K562 (cell line): ENCODE data around the gene KRTAP19-8. TPM values are rescaled to one million over a fixed set of nuclear protein-coding genes. Genes with fewer than 3 reads are reported as not detected.

Experiments used
- ATAC-seq: fragments of 200-7000 bp; cut with Tn5 transposase; 3 replicates; pipeline ENCODE4 v1.9.1; 2020; ENCODE audit warnings: moderate library complexity
- Bru-seq: library from RNA; stranded (reverse); fragments of 400-500 nt; gene quantifications from one replicate; lab custom pipeline; 2021; lab: Mats Ljungman, UMichigan
- BruChase-seq, 2 experiments: library from RNA; stranded (reverse); fragments of 400-500 nt; gene quantifications; one replicate each; lab custom pipeline; 2021; lab: Mats Ljungman, UMichigan
- BruUV-seq: library from RNA; stranded (reverse); fragments of 400-500 nt; replicated peaks from 2 replicates; lab custom pipeline; 2021; lab: Mats Ljungman, UMichigan
- CTCF ChIA-PET: fragments of 300-600 bp; formaldehyde crosslinking; extraction: SDS; loops from one replicate; lab custom pipeline; 2021; ENCODE audit warnings: low intra/inter-chr PET ratio; lab: Yijun Ruan, JAX
- POLR2A ChIA-PET: fragments of 300-600, 350-650 bp; sonication (Branson Sonifier 250); formaldehyde crosslinking; extraction: SDS; loops from one replicate; lab custom pipeline; 2021; ENCODE audit warnings: antibody characterized with exemption, inconsistent platforms; lab: Yijun Ruan, JAX
- DNase-seq, 4 experiments: peaks; one replicate each; pipeline versions ENCODE4 v3.0.0 to v3.0.0-alpha.2; 2011 to 2018; ENCODE audit warnings: low spot score in 3 of 4, mixed read lengths in 3 of 4; ENCODE audit errors: extremely low read depth in 1 of 4
- FAIRE-seq: peaks from 2 replicates; lab custom pipeline; 2011; peaks lifted over from hg19 to GRCh38; lab: Jason Lieb, UNC
- H2AFZ ChIP-seq: 2 replicates; pipeline ENCODE4 v1.6.0; 2011; ENCODE audit warnings: low read depth, low read length, control low read depth, inconsistent platforms
- H3K27ac ChIP-seq: fragments of 200-600 bp; 3 replicates; pipeline ENCODE4 v1.8.0; 2011; ENCODE audit warnings: low read depth, mild to moderate bottlenecking, control low read depth, inconsistent platforms, low read length, moderate library complexity, mixed read lengths; ENCODE audit errors: extremely low read depth
- H3K27me3 ChIP-seq, 2 experiments: fragments of 300-600 bp in 1 of 2; 2 replicates in 1 of 2; 3 replicates in 1 of 2; pipeline versions ENCODE4 v1.6.0 to v1.8.0; 2011; ENCODE audit warnings: inconsistent platforms in 2 of 2, low read length in 2 of 2, mild to moderate bottlenecking in 1 of 2, mixed read lengths in 1 of 2, moderate library complexity in 1 of 2; ENCODE audit not compliant: control insufficient read depth in 2 of 2, insufficient read depth in 2 of 2
- H3K36me3 ChIP-seq: fragments of 300-600 bp; 3 replicates; pipeline ENCODE4 v1.8.0; 2011; ENCODE audit warnings: mild to moderate bottlenecking, low read length, inconsistent platforms; ENCODE audit not compliant: control insufficient read depth, insufficient read depth
- H3K4me1 ChIP-seq, 2 experiments: fragments of 200-600 bp in 1 of 2; replicated peaks in 1 of 2; 2 replicates in 1 of 2; 3 replicates in 1 of 2; pipeline versions ENCODE4 v1.5.1 to v1.8.0; 2011; ENCODE audit warnings: inconsistent platforms in 2 of 2, low read length in 2 of 2, mild to moderate bottlenecking in 1 of 2, mixed read lengths in 1 of 2, moderate library complexity in 1 of 2; ENCODE audit not compliant: control insufficient read depth in 2 of 2, insufficient read depth in 2 of 2
- H3K4me2 ChIP-seq: 2 replicates; pipeline ENCODE4 v1.6.1; 2011; ENCODE audit warnings: low read length, control low read depth, inconsistent platforms, mixed read lengths; ENCODE audit not compliant: insufficient read depth
- H3K4me3 ChIP-seq: fragments of 200-600 bp; sonication (generic), shearing (Covaris generic); 2 replicates; pipeline ENCODE4 v1.5.1; 2016; ENCODE audit warnings: control low read depth, inconsistent platforms
- H3K79me2 ChIP-seq: fragments of 200-600 bp; 3 replicates; pipeline ENCODE4 v1.8.0; 2011; ENCODE audit warnings: low read length, inconsistent platforms; ENCODE audit not compliant: control insufficient read depth, insufficient read depth
- H3K9ac ChIP-seq, 2 experiments: 2 replicates each; pipeline versions ENCODE4 v1.6.0 to v1.6.1; 2011; ENCODE audit warnings: low read depth in 2 of 2, low read length in 2 of 2, control low read depth in 1 of 2, inconsistent platforms in 1 of 2, mild to moderate bottlenecking in 1 of 2, mixed read lengths in 1 of 2; ENCODE audit not compliant: insufficient read depth in 1 of 2
- H3K9me1 ChIP-seq: one replicate; pipeline ENCODE4 v1.6.0; 2011; ENCODE audit warnings: inconsistent platforms, mild to moderate bottlenecking, low read length, moderate library complexity; ENCODE audit not compliant: control insufficient read depth, insufficient read depth
- H3K9me3 ChIP-seq: replicated peaks from 2 replicates; pipeline ENCODE4 v1.5.1; 2011; ENCODE audit warnings: low read depth, low read length, inconsistent platforms; ENCODE audit not compliant: control insufficient read depth, insufficient read depth
- H4K20me1 ChIP-seq: replicated peaks from 2 replicates; pipeline ENCODE4 v1.6.1; 2011; ENCODE audit warnings: low read length, inconsistent platforms, mixed read lengths; ENCODE audit not compliant: control insufficient read depth, insufficient read depth
- BACH1 ChIP-seq: fragments of 200-800 bp; sonication (Bioruptor generic); IDR thresholded peaks from 2 replicates; pipeline ENCODE4 v1.6.1; 2016; ENCODE audit warnings: missing genetic modification characterization, missing compliant biosample characterization
- CBX3 ChIP-seq, 2 experiments: IDR thresholded peaks; 1 replicate in 1 of 2; 2 replicates in 1 of 2; pipeline ENCODE4 v1.6.1; 2012; ENCODE audit warnings: inconsistent platforms in 2 of 2, low read length in 2 of 2, borderline replicate concordance in 1 of 2, control low read depth in 1 of 2
- CREB1 ChIP-seq, 2 experiments: sonication (generic) in 1 of 2; formaldehyde crosslinking in 1 of 2; IDR thresholded peaks; 2 replicates each; pipeline versions ENCODE4 v1.6.1 to v1.8.0; 2012 to 2022; ENCODE audit warnings: inconsistent platforms in 1 of 2, mild to moderate bottlenecking in 1 of 2, missing genetic modification reagents in 1 of 2, moderate library complexity in 1 of 2
- ESRRA ChIP-seq: fragments of 450-650 bp; IDR thresholded peaks from 2 replicates; pipeline ENCODE4 v1.6.1; 2014; ENCODE audit warnings: low read depth, mild to moderate bottlenecking, moderate library complexity, borderline replicate concordance
- ZEB2 ChIP-seq: fragments of 450-650 bp; IDR thresholded peaks from 2 replicates; pipeline ENCODE4 v1.6.1; 2016
- ZFP30 ChIP-seq: fragments of 250-450 bp; sonication (Bioruptor Pico); IDR thresholded peaks from 2 replicates; pipeline ENCODE4 v1.8.0; 2022; ENCODE audit warnings: moderate library complexity, mild to moderate bottlenecking, inconsistent platforms, borderline replicate concordance
- WGBS: fragments of 100-300 bp; shearing (Covaris generic); methylation state at CpG from one replicate; pipeline ENCODE4 v1.1.6; 2016; ENCODE audit warnings: low coverage, mixed read lengths; ENCODE audit not compliant: insufficient coverage; ENCODE audit errors: missing lambda C conversion rate; 5-methylcytosine and 5-hydroxymethylcytosine counted together
- in situ Hi-C: fragments of 300-500 bp; cut with MboI; formaldehyde crosslinking; loops from 4 replicates; pipeline ENCODE4 v1.15.0; 2018; ENCODE audit warnings: inconsistent platforms, mixed read lengths
- intact Hi-C: fragments of 100-400 bp; cut with micrococcal nuclease; formaldehyde crosslinking; loops from 2 replicates; pipeline ENCODE4 v1.14.2; 2022
- long read RNA-seq, 3 experiments: library from polyadenylated mRNA in 2 of 3; library from RNA in 1 of 3; unstranded in 2 of 3; stranded (forward) in 1 of 3; transcript quantifications; one replicate each; pipeline ENCODE4 v2.0.0, GENCODE V29; 2019 to 2022
- polyA minus RNA-seq, 3 experiments: library from RNA; depleted of rRNA, polyadenylated mRNA; stranded (reverse); fragments of >200 nt; gene quantifications; 2 replicates each; pipeline ENCODE4 v1.2.3, GENCODE V29; 2011
- polyA plus RNA-seq, 8 experiments: library from polyadenylated mRNA; depleted of rRNA in 4 of 8; stranded (reverse) in 5 of 8; unstranded in 3 of 8; fragments of >200 nt; fragmentation: Nextera tagmentation in 2 of 8; fragmentation: Illumina TruSeq in 1 of 8; extraction: Ambion mirVana in 2 of 8; extraction: Trizol in 1 of 8; gene quantifications; 2 replicates each; pipeline versions ENCODE4 v1.2.1 to v1.2.3, GENCODE V29; 2011 to 2014; ENCODE audit warnings: inconsistent platforms in 1 of 8, missing spikeins in 1 of 8
- total RNA-seq, 7 experiments: library from RNA; depleted of rRNA in 6 of 7; stranded (reverse); fragments of >200 nt in 6 of 7; fragmentation: Illumina TruSeq in 2 of 7; extraction: Trizol in 2 of 7; gene quantifications; 2 replicates each; pipeline versions ENCODE4 v1.2.1 to v1.2.3, GENCODE V29; 2011 to 2021; ENCODE audit warnings: low replicate concordance in 1 of 7
- TF ChIP-seq, protein P1 (sequence below): sonication (generic); formaldehyde crosslinking; IDR thresholded peaks from 2 replicates; pipeline ENCODE4 v1.5.0; 2020; ENCODE audit warnings: missing genetic modification reagents

Gene KRTAP19-8, protein sequence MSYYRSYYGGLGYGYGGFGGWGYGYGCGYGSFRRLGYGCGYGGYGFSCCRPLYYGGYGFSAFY
- not detected in 2 replicates for total RNA-seq (2011; cell fraction: chromatin; rRNA removed; ENCODE audit: low replicate concordance)
- not detected in 2 replicates for total RNA-seq (2011; cell fraction: nucleolus; rRNA removed)
- not detected in 2 replicates for total RNA-seq (2011; cell fraction: nucleoplasm; rRNA removed)
- total RNA-seq (2014; rRNA removed) = not detected in 2 replicates
- total RNA-seq (2014; rRNA removed; fragmentation: Illumina TruSeq; extraction: Trizol) = not detected in 2 replicates
- total RNA-seq (2015; rRNA removed; fragmentation: Illumina TruSeq; extraction: Trizol) = not detected in 2 replicates
- not detected in 2 replicates for total RNA-seq (2021)
- polyA plus RNA-seq (2011; rRNA removed) = not detected in 2 replicates
- not detected in 2 replicates for polyA plus RNA-seq (2011; cell fraction: cytosol; rRNA removed)
- polyA plus RNA-seq (2011; cell fraction: nucleus; rRNA removed) = not detected in 2 replicates
- polyA plus RNA-seq (2012) = not detected in 2 replicates
- not detected in 2 replicates for polyA plus RNA-seq (2014; fragmentation: Illumina TruSeq; extraction: Trizol)
- polyA plus RNA-seq (2014; fragmentation: Nextera tagmentation; extraction: Ambion mirVana) = not detected
- not detected in 2 replicates for polyA plus RNA-seq (2014; rRNA removed)
- polyA minus RNA-seq (2011; rRNA and poly(A)+ RNA removed) = not detected in 2 replicates
- polyA minus RNA-seq (2011; cell fraction: cytosol; rRNA and poly(A)+ RNA removed) = not detected in 2 replicates
- not detected in 2 replicates for polyA minus RNA-seq (2011; cell fraction: nucleus; rRNA and poly(A)+ RNA removed)
- not detected for Bru-seq, nascent RNA
- not detected for BruChase-seq, experiment 1, labeled RNA remaining after a 2-hour chase
- not detected for BruChase-seq, experiment 2, labeled RNA remaining after a 6-hour chase
- long read RNA-seq, experiment 1 = 0 reads
- long read RNA-seq, experiment 2 = 0 reads
- long read RNA-seq, experiment 3 = 0 reads

DNA sequence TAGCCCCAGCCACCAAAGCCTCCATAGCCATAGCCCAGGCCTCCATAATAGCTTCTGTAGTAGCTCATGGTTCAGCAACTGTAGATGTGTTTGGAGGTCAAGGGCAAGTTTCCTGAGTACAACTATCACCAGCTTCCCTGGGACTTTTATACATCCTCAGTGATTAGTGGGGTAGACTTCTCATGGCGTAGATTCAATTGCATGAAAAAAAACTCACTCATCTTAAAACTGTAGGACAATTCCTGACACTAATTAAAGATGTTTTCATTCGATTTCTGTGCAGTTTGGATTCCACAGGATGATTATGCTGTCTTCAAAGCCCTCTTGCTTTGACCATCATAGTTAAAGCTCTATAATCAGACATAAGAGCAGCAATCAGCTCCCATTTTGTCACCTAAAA, at the start of gene KRTAP19-8:
KRTAP19-8 (minus strand) TSS at position 101 of the 400 bp plus-strand sequence; CDS start at position 68, 33 bp downstream.
- no peaks in the 10 kb centered on the region for H3K9me3 ChIP-seq
- DNase-seq (no peak), ATAC-seq (no peak), FAIRE-seq (no peak)
- no peaks in the 10 kb centered on the region for H3K27me3 ChIP-seq
- no TSS peak for BruUV-seq
- in situ Hi-C loops = no loop called here
- H3K9ac ChIP-seq = no peak within 1 kb of the TSS
- no peak within 1 kb of the TSS for H3K4me3 ChIP-seq
- H3K36me3 ChIP-seq = no peaks in the 10 kb centered on the region
- no peaks in the 10 kb centered on the region for H4K20me1 ChIP-seq
- POLR2A ChIA-PET = no interaction called here
- no peaks in the 10 kb centered on the region for H3K9me1 ChIP-seq
- CTCF ChIA-PET = no interaction called here
- TF ChIP-seq ZEB2 (no peak), ESRRA (no peak), BACH1 (tag) (no peak), CBX3 (IDR thresholded peaks at IDR 0.05; ENCODE audit: borderline replicate concordance in 1 of 2, low read length in 2 of 2) (no peak), CREB1 (IDR thresholded peaks at IDR 0.05) (no peak), CREB1 (CRISPR knock-in tag; IDR thresholded peaks at IDR 0.05) (no peak), ZFP30 (no peak)
- TF ChIP-seq, protein P1, sequence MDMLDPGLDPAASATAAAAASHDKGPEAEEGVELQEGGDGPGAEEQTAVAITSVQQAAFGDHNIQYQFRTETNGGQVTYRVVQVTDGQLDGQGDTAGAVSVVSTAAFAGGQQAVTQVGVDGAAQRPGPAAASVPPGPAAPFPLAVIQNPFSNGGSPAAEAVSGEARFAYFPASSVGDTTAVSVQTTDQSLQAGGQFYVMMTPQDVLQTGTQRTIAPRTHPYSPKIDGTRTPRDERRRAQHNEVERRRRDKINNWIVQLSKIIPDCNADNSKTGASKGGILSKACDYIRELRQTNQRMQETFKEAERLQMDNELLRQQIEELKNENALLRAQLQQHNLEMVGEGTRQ = no peak
- no peak within 1 kb of the TSS for H2AFZ ChIP-seq
- 0% methylated on average over 2 of the region's 2 CpGs for WGBS
- no peak within 1 kb of the TSS for H3K4me2 ChIP-seq
- intact Hi-C loops = no loop called here
- no peak within 1 kb of the TSS for H3K27ac ChIP-seq
- H3K79me2 ChIP-seq = no peaks in the 10 kb centered on the region
- H3K4me1 ChIP-seq = no peaks in the 10 kb centered on the region
